Smooth muscle cell of bladder (primary cell): Measurements from ENCODE around the gene TBC1D8. TPM values are rescaled to one million over a fixed set of nuclear protein-coding genes. Genes with fewer than 3 reads are reported as not detected.

Experiments used
- total RNA-seq: library from RNA; depleted of rRNA; stranded (reverse); fragments of >200 nt; gene quantifications from 2 replicates; pipeline ENCODE4 v1.2.3, GENCODE V29; 2014

TBC1D8 gene
- total RNA-seq = 17.2 and 18.9 TPM in 2 replicates

DNA sequence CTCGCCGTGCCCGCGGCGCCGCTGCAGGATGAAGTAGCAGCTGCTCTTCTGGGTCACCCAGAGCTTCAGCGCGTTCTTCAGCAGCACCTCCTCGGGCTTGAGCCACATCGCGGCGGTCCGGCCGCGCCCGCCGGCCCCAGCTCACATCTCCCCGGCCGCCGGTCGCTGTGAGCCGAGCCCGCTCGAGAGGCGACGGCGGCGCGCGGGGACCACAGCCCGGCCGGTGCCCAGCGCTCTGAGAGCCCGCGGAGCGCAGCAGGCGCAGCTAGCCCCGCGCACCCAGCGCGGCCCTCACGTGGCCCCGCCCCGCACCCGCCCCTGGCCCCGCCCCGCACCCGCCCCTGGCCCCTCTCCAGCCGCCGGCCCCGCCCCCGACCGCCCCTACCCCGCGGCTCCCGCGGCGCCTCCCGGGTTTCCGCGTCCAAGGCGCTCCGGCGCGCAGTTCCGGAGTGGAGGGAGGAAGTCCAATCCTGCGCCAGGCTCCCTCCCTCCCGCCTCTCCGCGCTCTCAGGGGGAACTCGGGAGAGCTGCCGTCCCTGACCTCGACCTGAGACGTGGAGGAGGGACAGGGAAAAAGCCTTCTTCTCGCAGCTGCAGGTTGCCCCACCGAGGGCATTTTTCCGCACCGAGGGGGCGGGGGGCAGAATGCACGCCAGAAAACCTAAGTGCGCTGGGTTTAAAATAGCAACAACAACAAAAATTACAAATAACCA is at the start of gene TBC1D8:
Gene TBC1D8, minus strand, starts transcription at position 237 of the 713 bp plus-strand sequence. Its CDS starts 129 bp downstream, at position 108.

DNA sequence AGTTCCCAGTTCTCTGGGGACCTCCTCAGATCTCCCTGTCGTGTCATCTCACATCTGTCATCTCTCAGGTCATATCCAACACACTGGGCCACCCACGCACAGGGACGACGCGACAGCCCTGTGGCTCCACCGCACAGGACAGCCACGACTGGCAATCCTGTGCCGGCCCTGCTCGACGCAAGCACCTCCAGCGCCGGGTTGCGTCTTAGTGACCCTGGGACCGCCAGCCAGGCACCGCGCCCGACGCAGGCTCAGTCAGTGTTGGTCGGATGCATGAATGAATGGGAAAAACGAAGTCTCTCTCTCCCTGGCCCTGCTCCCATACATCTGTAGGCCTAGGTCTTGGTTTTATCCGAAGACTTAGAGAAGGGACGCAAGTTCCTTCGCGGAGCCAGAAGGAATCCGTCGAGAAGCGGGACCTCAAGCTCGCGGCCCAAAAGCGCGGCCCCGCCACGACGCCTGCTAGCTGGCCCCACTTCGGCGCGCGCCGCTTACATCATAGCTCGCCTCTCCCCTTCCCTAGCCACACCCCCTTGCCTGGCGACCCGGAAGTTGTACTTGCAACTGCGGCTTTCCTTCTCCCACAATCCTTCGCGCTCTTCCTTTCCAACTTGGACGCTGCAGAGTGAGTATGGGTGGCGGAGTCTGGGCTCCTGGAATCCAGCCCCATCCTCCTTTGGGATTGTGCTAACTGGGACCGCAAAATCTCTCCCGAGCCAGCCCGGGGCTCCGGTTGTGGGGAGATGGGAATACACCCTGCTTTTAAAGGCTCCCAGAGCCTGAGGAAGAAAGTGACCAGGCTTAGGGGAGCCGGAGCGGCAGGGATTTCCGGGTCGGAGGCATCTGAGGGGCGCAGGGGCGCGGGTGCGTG is 149.3 kb downstream of the TBC1D8 start, which contains the start of gene RPL31:
Gene RPL31, plus strand, starts transcription at position 599 of the 871 bp plus-strand sequence. CDS start 413 bp downstream, outside the sequence.

Other genes with a start within 250 kb of the TBC1D8 start
- gene RPL31, start 149.1 kb downstream of the TBC1D8 start, total RNA-seq = 1,814 and 2,106 TPM in 2 replicates
- 12.1 and 15.5 TPM in 2 replicates for gene CNOT11, start 101.5 kb upstream of the TBC1D8 start, total RNA-seq
- 36.8 and 53.1 TPM in 2 replicates for gene RNF149, start 157.3 kb upstream of the TBC1D8 start, total RNA-seq
- 0.14 and 0.65 TPM in 2 replicates for gene CREG2, start 236.1 kb upstream of the TBC1D8 start, total RNA-seq